GM23338 (cell line): ENCODE measurements around the gene LRRC42.

Source experiments
- EZH2 ChIP-seq: fragments of 200-600 bp; sonication (generic); IDR thresholded peaks from one replicate; pipeline ENCODE4 v1.8.0; 2017; ENCODE audit warnings: antibody characterized with exemption, mild to moderate bottlenecking, low read depth; ENCODE audit not compliant: unreplicated experiment
- EZH2phosphoT487 ChIP-seq: fragments of 200-600 bp; sonication (generic); IDR thresholded peaks from one replicate; pipeline ENCODE4 v1.8.1; 2018; ENCODE audit warnings: antibody characterized with exemption; ENCODE audit not compliant: unreplicated experiment
- POLR2AphosphoS5 ChIP-seq: IDR thresholded peaks from 2 replicates; pipeline ENCODE4 v1.6.1; 2016; ENCODE audit warnings: antibody characterized with exemption, low read depth
- STAT1 ChIP-seq: IDR thresholded peaks from one replicate; pipeline ENCODE4 v1.6.1; 2016; ENCODE audit warnings: antibody characterized with exemption; ENCODE audit not compliant: unreplicated experiment
- TF ChIP-seq, protein P1 (sequence below), 2 experiments: fragments of 200-600 bp in 1 of 2; sonication (generic) in 1 of 2; conservative IDR thresholded peaks; 2 replicates each; pipeline versions ENCODE4 v1.5.1 to v1.6.1; 2016 to 2017; ENCODE audit warnings: antibody characterized with exemption in 2 of 2, low read depth in 2 of 2, mild to moderate bottlenecking in 2 of 2, moderate library complexity in 1 of 2

DNA sequence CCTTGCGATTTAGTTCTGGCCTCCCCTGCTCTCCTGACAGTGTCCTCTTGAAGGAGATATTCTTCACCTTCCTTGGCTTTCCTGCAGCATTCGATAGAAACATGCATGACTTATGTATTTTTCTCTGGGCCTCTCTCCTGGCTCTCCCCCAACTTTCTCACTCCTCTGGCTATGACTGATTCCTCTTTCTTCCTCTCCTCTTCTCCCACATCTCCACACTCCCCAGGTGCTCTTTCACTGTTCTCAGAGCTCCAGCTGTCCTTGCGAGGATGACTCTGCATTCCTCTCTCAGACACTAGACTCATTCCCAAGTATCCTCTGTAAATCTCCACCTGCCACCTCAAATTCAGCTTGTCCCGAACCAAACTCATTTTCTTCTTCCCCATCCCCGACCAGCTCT is 18.0 kb downstream of the LRRC42 start:
- no peak for TF ChIP-seq POLR2AphosphoS5
- TF ChIP-seq, protein P1, sequence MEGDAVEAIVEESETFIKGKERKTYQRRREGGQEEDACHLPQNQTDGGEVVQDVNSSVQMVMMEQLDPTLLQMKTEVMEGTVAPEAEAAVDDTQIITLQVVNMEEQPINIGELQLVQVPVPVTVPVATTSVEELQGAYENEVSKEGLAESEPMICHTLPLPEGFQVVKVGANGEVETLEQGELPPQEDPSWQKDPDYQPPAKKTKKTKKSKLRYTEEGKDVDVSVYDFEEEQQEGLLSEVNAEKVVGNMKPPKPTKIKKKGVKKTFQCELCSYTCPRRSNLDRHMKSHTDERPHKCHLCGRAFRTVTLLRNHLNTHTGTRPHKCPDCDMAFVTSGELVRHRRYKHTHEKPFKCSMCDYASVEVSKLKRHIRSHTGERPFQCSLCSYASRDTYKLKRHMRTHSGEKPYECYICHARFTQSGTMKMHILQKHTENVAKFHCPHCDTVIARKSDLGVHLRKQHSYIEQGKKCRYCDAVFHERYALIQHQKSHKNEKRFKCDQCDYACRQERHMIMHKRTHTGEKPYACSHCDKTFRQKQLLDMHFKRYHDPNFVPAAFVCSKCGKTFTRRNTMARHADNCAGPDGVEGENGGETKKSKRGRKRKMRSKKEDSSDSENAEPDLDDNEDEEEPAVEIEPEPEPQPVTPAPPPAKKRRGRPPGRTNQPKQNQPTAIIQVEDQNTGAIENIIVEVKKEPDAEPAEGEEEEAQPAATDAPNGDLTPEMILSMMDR (conservative IDR thresholded peaks at IDR 0.05; ENCODE audit: low read depth in 2 of 2) = no peak
- no peak for TF ChIP-seq STAT1
- no peak for TF ChIP-seq EZH2phosphoT487
- no peak for TF ChIP-seq EZH2
